Ascending aorta (tissue), 2 donors: ENCODE results near the gene DVL1. TPM values are rescaled to one million over a fixed set of nuclear protein-coding genes. Genes with fewer than 3 reads are reported as not detected.

Experiments used
- DNase-seq, 2 donors: peaks; one replicate each; pipeline ENCODE4 v3.0.0-alpha.2; 2019; ENCODE audit warnings: low spot score in 2 of 2
- H3K27ac ChIP-seq, 2 donors: fragments of 200-600 bp; sonication (generic); one replicate each; pipeline ENCODE4 v1.5.1; 2016 to 2017; ENCODE audit warnings: mild to moderate bottlenecking in 1 of 2
- H3K27me3 ChIP-seq: fragments of 200-600 bp; sonication (generic); one replicate; pipeline ENCODE4 v1.5.1; 2017
- H3K36me3 ChIP-seq, 2 donors: fragments of 200-600 bp; sonication (generic); one replicate each; pipeline ENCODE4 v1.5.1; 2016
- H3K4me1 ChIP-seq, 2 donors: fragments of 200-600 bp; sonication (generic); one replicate each; pipeline ENCODE4 v1.5.1; 2016 to 2017; ENCODE audit warnings: mild to moderate bottlenecking in 1 of 2
- H3K4me3 ChIP-seq, 2 donors: fragments of 200-600 bp; sonication (generic); one replicate each; pipeline ENCODE4 v1.5.1; 2016 to 2017; ENCODE audit warnings: mild to moderate bottlenecking in 1 of 2
- H3K9me3 ChIP-seq, 2 donors: fragments of 200-600 bp; sonication (generic); one replicate each; pipeline ENCODE4 v1.5.1; 2016
- intact Hi-C: fragments of 100-400 bp; cut with DNase I; formaldehyde crosslinking; loops from one replicate; pipeline ENCODE4 v1.15.1; 2023
- total RNA-seq: library from RNA; depleted of rRNA; stranded (reverse); fragments of >200 nt; gene quantifications from one replicate; pipeline ENCODE4 v1.1.0, GENCODE V29; 2016
- TF ChIP-seq, protein P1 (sequence below), 3 experiments: fragments of 200-600 bp in 2 of 3; fragments of 450-650 bp in 1 of 3; sonication (generic) in 2 of 3; IDR thresholded peaks; one replicate each; pipeline ENCODE4 v1.5.1; 2016 to 2019; ENCODE audit warnings: antibody characterized with exemption in 3 of 3, mild to moderate bottlenecking in 1 of 3, moderate library complexity in 1 of 3

The DVL1 gene
- total RNA-seq, 1 donor from 2014 or later = 66.7 TPM

DNA sequence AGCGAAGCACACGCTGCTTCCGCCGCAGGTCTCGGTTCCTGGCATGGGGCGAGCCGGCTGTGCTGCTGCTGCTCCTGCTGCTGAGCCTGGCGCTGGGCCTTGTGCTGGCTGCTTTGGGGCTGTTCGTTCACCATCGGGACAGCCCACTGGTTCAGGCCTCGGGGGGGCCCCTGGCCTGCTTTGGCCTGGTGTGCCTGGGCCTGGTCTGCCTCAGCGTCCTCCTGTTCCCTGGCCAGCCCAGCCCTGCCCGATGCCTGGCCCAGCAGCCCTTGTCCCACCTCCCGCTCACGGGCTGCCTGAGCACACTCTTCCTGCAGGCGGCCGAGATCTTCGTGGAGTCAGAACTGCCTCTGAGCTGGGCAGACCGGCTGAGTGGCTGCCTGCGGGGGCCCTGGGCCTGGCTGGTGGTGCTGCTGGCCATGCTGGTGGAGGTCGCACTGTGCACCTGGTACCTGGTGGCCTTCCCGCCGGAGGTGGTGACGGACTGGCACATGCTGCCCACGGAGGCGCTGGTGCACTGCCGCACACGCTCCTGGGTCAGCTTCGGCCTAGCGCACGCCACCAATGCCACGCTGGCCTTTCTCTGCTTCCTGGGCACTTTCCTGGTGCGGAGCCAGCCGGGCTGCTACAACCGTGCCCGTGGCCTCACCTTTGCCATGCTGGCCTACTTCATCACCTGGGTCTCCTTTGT lies 15.5 kb downstream of the DVL1 start:
- H3K27ac ChIP-seq = no peak overlapping the region
- H3K27me3 ChIP-seq = no peaks in the 10 kb centered on the region
- no peaks in the 10 kb centered on the region for H3K4me1 ChIP-seq
- no peaks in the 10 kb centered on the region for H3K9me3 ChIP-seq
- peaks cover 25 to 31% of the 10 kb centered on the region in 2 donors for H3K36me3 ChIP-seq
- no peak overlapping the region for H3K4me3 ChIP-seq
- intact Hi-C loops = no loop called here
- TF ChIP-seq, protein P1, sequence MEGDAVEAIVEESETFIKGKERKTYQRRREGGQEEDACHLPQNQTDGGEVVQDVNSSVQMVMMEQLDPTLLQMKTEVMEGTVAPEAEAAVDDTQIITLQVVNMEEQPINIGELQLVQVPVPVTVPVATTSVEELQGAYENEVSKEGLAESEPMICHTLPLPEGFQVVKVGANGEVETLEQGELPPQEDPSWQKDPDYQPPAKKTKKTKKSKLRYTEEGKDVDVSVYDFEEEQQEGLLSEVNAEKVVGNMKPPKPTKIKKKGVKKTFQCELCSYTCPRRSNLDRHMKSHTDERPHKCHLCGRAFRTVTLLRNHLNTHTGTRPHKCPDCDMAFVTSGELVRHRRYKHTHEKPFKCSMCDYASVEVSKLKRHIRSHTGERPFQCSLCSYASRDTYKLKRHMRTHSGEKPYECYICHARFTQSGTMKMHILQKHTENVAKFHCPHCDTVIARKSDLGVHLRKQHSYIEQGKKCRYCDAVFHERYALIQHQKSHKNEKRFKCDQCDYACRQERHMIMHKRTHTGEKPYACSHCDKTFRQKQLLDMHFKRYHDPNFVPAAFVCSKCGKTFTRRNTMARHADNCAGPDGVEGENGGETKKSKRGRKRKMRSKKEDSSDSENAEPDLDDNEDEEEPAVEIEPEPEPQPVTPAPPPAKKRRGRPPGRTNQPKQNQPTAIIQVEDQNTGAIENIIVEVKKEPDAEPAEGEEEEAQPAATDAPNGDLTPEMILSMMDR (IDR thresholded peaks at IDR 0.05) = no peak
- DNase-seq = no peak

DNA sequence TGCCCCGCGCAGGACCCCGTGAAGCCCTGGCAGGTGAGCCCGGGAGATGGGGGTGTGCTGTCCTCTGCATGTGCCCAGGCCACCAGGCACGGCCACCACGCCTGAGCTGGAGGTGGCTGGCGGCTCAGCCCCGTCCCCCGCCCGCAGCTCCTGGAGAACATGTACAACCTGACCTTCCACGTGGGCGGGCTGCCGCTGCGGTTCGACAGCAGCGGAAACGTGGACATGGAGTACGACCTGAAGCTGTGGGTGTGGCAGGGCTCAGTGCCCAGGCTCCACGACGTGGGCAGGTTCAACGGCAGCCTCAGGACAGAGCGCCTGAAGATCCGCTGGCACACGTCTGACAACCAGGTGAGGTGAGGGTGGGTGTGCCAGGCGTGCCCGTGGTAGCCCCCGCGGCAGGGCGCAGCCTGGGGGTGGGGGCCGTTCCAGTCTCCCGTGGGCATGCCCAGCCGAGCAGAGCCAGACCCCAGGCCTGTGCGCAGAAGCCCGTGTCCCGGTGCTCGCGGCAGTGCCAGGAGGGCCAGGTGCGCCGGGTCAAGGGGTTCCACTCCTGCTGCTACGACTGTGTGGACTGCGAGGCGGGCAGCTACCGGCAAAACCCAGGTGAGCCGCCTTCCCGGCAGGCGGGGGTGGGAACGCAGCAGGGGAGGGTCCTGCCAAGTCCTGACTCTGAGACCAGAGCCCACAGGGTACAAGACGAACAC lies 16.3 kb downstream of the DVL1 start:
- no peak overlapping the region for H3K27ac ChIP-seq
- peaks cover 19 to 31% of the 10 kb centered on the region in 2 donors for H3K36me3 ChIP-seq
- no peaks in the 10 kb centered on the region for H3K4me1 ChIP-seq
- no peak for DNase-seq
- no peaks in the 10 kb centered on the region for H3K27me3 ChIP-seq
- TF ChIP-seq, protein P1 (IDR thresholded peaks at IDR 0.05) = no peak
- H3K4me3 ChIP-seq = no peak overlapping the region
- intact Hi-C loops = no loop called here
- no peaks in the 10 kb centered on the region for H3K9me3 ChIP-seq

DNA sequence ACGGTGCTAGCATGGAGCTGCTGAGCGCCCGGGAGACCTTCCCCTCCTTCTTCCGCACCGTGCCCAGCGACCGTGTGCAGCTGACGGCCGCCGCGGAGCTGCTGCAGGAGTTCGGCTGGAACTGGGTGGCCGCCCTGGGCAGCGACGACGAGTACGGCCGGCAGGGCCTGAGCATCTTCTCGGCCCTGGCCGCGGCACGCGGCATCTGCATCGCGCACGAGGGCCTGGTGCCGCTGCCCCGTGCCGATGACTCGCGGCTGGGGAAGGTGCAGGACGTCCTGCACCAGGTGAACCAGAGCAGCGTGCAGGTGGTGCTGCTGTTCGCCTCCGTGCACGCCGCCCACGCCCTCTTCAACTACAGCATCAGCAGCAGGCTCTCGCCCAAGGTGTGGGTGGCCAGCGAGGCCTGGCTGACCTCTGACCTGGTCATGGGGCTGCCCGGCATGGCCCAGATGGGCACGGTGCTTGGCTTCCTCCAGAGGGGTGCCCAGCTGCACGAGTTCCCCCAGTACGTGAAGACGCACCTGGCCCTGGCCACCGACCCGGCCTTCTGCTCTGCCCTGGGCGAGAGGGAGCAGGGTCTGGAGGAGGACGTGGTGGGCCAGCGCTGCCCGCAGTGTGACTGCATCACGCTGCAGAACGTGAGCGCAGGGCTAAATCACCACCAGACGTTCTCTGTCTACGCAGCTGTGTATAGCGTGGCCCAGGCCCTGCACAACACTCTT lies 17.0 kb downstream of the DVL1 start:
- DNase-seq = no peak
- Histone ChIP-seq H3K9me3 (no peaks in the 10 kb centered on the region), H3K27ac (no peak overlapping the region), H3K27me3 (no peaks in the 10 kb centered on the region), H3K4me1 (no peaks in the 10 kb centered on the region), H3K4me3 (no peak overlapping the region), H3K36me3 (peaks cover 18 to 31% of the 10 kb centered on the region in 2 donors)
- TF ChIP-seq, protein P1 (IDR thresholded peaks at IDR 0.05) = no peak
- intact Hi-C loops = no loop called here

DNA sequence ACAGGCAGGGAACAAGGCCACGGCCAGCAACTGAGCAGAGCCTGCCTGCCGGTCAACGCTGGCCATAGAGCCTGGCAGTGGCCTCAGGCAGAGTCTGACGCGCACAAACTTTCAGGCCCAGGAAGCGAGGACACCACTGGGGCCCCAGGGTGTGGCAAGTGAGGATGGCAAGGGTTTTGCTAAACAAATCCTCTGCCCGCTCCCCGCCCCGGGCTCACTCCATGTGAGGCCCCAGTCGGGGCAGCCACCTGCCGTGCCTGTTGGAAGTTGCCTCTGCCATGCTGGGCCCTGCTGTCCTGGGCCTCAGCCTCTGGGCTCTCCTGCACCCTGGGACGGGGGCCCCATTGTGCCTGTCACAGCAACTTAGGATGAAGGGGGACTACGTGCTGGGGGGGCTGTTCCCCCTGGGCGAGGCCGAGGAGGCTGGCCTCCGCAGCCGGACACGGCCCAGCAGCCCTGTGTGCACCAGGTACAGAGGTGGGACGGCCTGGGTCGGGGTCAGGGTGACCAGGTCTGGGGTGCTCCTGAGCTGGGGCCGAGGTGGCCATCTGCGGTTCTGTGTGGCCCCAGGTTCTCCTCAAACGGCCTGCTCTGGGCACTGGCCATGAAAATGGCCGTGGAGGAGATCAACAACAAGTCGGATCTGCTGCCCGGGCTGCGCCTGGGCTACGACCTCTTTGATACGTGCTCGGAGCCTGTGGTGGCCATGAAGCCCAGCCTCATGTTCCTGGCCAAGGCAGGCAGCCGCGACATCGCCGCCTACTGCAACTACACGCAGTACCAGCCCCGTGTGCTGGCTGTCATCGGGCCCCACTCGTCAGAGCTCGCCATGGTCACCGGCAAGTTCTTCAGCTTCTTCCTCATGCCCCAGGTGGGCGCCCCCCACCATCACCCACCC lies 17.9 kb downstream of the DVL1 start, which contains the start of gene TAS1R3:
TAS1R3 (plus strand) TSS at position 213 of the 898 bp plus-strand sequence; CDS start at position 279, 66 bp downstream.
- TF ChIP-seq, protein P1 (IDR thresholded peaks at IDR 0.05) = no peak
- H3K27me3 ChIP-seq = no peaks in the 10 kb centered on the region
- H3K9me3 ChIP-seq = no peaks in the 10 kb centered on the region
- DNase-seq = no peak
- intact Hi-C loops = no loop called here
- no peak within 1 kb of the TSS for H3K4me3 ChIP-seq
- no peak within 1 kb of the TSS for H3K27ac ChIP-seq
- no peaks in the 10 kb centered on the region for H3K4me1 ChIP-seq
- peaks cover 18 to 30% of the 10 kb centered on the region in 2 donors for H3K36me3 ChIP-seq
